HEK293T (cell line): ENCODE data around the gene BRD4.

Experiments used
- FOXA1 ChIP-seq: fragments of 450-650 bp; IDR thresholded peaks from 2 replicates; pipeline ENCODE4 v1.6.1; 2016; ENCODE audit warnings: mild to moderate bottlenecking
- FOXM1 ChIP-seq: fragments of 450-650 bp; IDR thresholded peaks from 2 replicates; pipeline ENCODE4 v1.6.1; 2017; ENCODE audit warnings: mild to moderate bottlenecking, borderline replicate concordance
- HDGF ChIP-seq: fragments of 450-650 bp; IDR thresholded peaks from 2 replicates; pipeline ENCODE4 v1.6.1; 2017; ENCODE audit warnings: antibody characterized with exemption, borderline replicate concordance
- LEF1 ChIP-seq: fragments of 450-650 bp; IDR thresholded peaks from 2 replicates; pipeline ENCODE4 v1.6.1; 2017; ENCODE audit warnings: mild to moderate bottlenecking, borderline replicate concordance
- SP1 ChIP-seq: fragments of 450-650 bp; IDR thresholded peaks from 2 replicates; pipeline ENCODE4 v1.6.1; 2017
- SUZ12 ChIP-seq: fragments of 450-650 bp; IDR thresholded peaks from 2 replicates; pipeline ENCODE4 v1.6.1; 2016; ENCODE audit warnings: mild to moderate bottlenecking
- TARDBP ChIP-seq: fragments of 450-650 bp; IDR thresholded peaks from 2 replicates; pipeline ENCODE4 v1.6.1; 2016
- ZNF384 ChIP-seq: fragments of 450-650 bp; IDR thresholded peaks from 2 replicates; pipeline ENCODE4 v1.6.1; 2016

DNA sequence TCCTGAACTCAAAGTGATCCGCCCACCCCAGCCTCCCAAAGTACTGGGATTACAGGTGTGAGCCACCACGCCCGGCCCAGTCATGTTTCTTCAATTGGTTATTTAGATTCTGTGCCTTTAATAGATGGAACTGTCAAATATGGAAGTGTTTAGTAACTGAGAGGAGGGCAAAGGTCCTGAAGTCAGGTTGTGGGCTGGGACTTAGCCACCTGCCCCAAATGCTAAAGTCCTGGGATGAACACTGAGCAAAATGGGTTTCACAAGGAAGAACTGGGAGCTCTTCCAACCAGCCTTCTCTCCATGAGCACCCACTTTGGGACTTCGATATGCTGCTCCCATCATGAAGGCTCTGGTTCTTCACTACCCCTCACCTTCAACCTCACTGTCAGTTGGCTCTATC is 25.6 kb upstream of the BRD4 start:
- TF ChIP-seq SP1 (no peak), FOXA1 (no peak), ZNF384 (no peak), SUZ12 (no peak), LEF1 (no peak), FOXM1 (no peak), TARDBP (no peak), HDGF (no peak)
